H1 (cell line): ENCODE data around the gene GCK.

Experiments
- BRCA1 ChIP-seq: IDR thresholded peaks from 2 replicates; pipeline ENCODE4 v1.6.1; 2012; ENCODE audit warnings: low read depth, low read length, improper control_type of control experiment
- EP300 ChIP-seq, 2 experiments: IDR thresholded peaks; 1 replicate in 1 of 2; 2 replicates in 1 of 2; pipeline ENCODE4 v1.6.1; 2011 to 2012; ENCODE audit warnings: low read depth in 2 of 2, low read length in 2 of 2, mild to moderate bottlenecking in 2 of 2, borderline replicate concordance in 1 of 2, inconsistent platforms in 1 of 2, moderate library complexity in 1 of 2
- EZH2 ChIP-seq: fragments of 200-600 bp; sonication (generic); IDR thresholded peaks from 2 replicates; pipeline ENCODE4 v1.7.1; 2012; ENCODE audit warnings: low read depth, mild to moderate bottlenecking, moderate library complexity, low read length, inconsistent platforms; ENCODE audit not compliant: severe bottlenecking
- JUN ChIP-seq: IDR thresholded peaks from 2 replicates; pipeline ENCODE4 v1.6.1; 2011; ENCODE audit warnings: low read depth, mild to moderate bottlenecking, improper control_type of control experiment, low read length
- POLR2AphosphoS5 ChIP-seq: IDR thresholded peaks from 2 replicates; pipeline ENCODE4 v1.6.1; 2011; ENCODE audit warnings: low read depth, low read length
- RAD21 ChIP-seq, 2 experiments: IDR thresholded peaks in 1 of 2; conservative IDR thresholded peaks in 1 of 2; 2 replicates each; pipeline ENCODE4 v1.6.1; 2011; ENCODE audit warnings: low read depth in 2 of 2, low read length in 2 of 2, improper control_type of control experiment in 1 of 2, inconsistent platforms in 1 of 2, mild to moderate bottlenecking in 1 of 2, moderate library complexity in 1 of 2
- RNF2 ChIP-seq: fragments of 200-900, 300-1000 bp; sonication (generic); IDR thresholded peaks from 2 replicates; pipeline ENCODE4 v1.7.1; 2016; ENCODE audit warnings: borderline replicate concordance, low read depth, mild to moderate bottlenecking, antibody characterized with exemption, low read length; ENCODE audit not compliant: poor library complexity, severe bottlenecking; ENCODE audit errors: missing control alignments
- USF2 ChIP-seq: IDR thresholded peaks from 2 replicates; pipeline ENCODE4 v1.6.1; 2011; ENCODE audit warnings: low read length, improper control_type of control experiment
- TF ChIP-seq, protein P1 (sequence below), 3 experiments: IDR thresholded peaks; 1 replicate in 2 of 3; 2 replicates in 1 of 3; pipeline versions ENCODE4 v1.5.1 to v1.6.1; 2011; ENCODE audit warnings: low read length in 3 of 3, mild to moderate bottlenecking in 3 of 3, inconsistent platforms in 2 of 3, low read depth in 1 of 3, moderate library complexity in 1 of 3; ENCODE audit not compliant: insufficient read depth in 1 of 3; ENCODE audit errors: control extremely low read depth in 1 of 3

DNA sequence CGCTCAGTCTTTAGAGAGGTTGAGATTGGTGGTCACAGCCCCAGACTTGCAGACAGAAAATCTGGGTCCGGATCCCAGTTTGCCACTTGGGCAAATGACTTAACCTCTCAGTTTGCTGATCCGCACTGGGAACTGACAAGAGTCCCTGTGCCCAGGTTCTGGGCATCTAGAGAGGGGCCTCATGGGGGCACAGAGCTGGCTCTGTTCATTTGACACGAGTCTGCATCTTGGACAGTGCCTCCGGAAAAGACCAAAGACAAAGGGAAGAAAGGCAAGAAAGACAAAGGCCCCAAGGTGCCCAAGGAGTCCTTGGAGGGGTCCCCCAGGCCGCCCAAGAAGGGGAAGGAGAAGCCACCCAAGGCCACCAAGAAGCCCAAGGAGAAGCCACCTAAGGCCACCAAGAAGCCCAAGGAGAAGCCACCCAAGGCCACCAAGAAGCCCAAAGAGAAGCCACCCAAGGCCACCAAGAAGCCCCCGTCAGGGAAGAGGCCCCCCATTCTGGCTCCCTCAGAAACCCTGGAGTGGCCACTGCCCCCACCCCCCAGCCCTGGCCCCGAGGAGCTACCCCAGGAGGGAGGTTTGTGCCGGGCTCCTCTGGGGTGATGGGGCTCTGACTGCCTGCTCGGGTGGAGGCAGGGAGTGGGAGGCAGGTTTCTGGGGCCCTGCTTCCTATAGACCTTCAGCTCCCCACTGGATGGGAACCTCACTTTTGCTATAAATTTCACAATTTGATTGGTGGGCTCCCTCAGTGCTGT, 82.8 kb downstream of the GCK start:
- TF ChIP-seq RAD21 (IDR thresholded peaks at IDR 0.05 in 1 of 2, conservative IDR thresholded peaks at IDR 0.05 in 1 of 2; ENCODE audit: low read depth in 2 of 2, low read length in 2 of 2), result no peak
- no peak for TF ChIP-seq JUN
- TF ChIP-seq BRCA1, result no peak
- no peak for TF ChIP-seq USF2
- TF ChIP-seq EP300 (IDR thresholded peaks at IDR 0.05; ENCODE audit: borderline replicate concordance in 1 of 2, low read depth in 2 of 2, low read length in 2 of 2), result no peak
- no peak for TF ChIP-seq POLR2AphosphoS5
- TF ChIP-seq EZH2, result no peak
- TF ChIP-seq, protein P1, sequence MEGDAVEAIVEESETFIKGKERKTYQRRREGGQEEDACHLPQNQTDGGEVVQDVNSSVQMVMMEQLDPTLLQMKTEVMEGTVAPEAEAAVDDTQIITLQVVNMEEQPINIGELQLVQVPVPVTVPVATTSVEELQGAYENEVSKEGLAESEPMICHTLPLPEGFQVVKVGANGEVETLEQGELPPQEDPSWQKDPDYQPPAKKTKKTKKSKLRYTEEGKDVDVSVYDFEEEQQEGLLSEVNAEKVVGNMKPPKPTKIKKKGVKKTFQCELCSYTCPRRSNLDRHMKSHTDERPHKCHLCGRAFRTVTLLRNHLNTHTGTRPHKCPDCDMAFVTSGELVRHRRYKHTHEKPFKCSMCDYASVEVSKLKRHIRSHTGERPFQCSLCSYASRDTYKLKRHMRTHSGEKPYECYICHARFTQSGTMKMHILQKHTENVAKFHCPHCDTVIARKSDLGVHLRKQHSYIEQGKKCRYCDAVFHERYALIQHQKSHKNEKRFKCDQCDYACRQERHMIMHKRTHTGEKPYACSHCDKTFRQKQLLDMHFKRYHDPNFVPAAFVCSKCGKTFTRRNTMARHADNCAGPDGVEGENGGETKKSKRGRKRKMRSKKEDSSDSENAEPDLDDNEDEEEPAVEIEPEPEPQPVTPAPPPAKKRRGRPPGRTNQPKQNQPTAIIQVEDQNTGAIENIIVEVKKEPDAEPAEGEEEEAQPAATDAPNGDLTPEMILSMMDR (IDR thresholded peaks at IDR 0.05; ENCODE audit: control extremely low read depth in 1 of 3, insufficient read depth in 1 of 3, low read depth in 1 of 3, low read length in 3 of 3), result no peak
- no peak for TF ChIP-seq RNF2
